ENCODE measurements around the gene PHC2.
A peak's percentile ranks its signal among the peaks of the same experiment; 100 is the strongest.

The PHC2 gene

DNA sequence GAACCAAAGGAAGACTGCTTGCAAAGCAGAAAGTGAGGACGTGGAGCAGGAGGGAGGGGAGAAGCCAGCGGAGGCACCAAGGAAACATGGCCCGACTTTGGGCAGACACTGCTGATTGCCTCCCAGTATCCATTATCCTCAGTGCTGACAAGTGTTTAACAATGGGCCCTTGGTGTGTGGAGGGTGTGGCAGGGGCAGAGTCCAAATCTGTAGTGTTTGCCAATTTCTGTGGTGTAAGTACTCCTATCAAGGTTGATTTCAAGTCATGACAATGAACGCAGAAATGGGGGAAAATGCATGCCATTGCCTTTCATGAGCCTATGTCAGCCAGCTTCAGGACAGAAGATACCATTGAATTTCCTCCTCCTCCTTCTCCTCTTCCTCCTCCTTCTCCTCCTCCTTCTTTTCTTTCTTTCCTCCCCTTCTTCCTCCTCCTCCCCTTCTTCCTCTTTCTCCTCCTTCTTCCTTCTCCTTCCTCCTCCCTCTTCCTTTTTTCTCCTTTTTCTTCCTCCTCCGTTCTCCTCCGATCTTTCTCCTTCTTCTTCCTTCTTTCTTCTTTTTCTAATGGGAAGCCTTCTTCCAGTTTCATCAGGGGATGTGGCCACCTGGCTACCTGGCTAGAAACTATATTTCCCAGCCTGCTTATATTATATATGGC lies 10.3 kb upstream of the PHC2 start:
- H3K4me3 ChIP-seq (ENCODE audit: low read depth, low read length) = no peak overlapping the region
- DNase-seq (ENCODE audit: low read depth) = no peak

DNA sequence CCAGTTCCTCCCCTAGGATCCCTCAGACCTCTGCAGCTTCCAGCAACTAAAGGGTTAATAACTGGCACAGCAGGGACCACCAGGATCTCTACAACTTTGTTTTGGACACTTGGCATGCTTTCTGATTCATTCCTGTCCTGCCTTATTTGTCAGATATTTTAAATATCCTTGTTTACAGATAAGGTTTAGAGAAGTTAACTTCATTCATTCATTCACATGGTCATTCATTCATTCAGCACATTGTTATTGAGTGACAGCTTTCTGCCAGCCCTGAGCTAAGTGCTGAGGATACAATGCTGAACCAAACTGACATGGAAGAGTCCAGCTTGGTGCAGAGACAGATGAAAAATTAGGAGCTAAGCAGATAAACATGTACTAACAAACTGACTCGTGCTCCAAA lies 8.8 kb upstream of the PHC2 start:
- no peak for DNase-seq (ENCODE audit: low read depth)
- no peak overlapping the region for H3K4me3 ChIP-seq (ENCODE audit: low read depth, low read length)
- TF ChIP-seq CTCF (conservative IDR thresholded peaks at IDR 0.05; ENCODE audit: low read depth, low read length) = no peak

More for the DNA sequence above, 10.3 kb upstream of the PHC2 start:
- no peak for TF ChIP-seq CTCF (conservative IDR thresholded peaks at IDR 0.05; ENCODE audit: low read depth, low read length)

DNA sequence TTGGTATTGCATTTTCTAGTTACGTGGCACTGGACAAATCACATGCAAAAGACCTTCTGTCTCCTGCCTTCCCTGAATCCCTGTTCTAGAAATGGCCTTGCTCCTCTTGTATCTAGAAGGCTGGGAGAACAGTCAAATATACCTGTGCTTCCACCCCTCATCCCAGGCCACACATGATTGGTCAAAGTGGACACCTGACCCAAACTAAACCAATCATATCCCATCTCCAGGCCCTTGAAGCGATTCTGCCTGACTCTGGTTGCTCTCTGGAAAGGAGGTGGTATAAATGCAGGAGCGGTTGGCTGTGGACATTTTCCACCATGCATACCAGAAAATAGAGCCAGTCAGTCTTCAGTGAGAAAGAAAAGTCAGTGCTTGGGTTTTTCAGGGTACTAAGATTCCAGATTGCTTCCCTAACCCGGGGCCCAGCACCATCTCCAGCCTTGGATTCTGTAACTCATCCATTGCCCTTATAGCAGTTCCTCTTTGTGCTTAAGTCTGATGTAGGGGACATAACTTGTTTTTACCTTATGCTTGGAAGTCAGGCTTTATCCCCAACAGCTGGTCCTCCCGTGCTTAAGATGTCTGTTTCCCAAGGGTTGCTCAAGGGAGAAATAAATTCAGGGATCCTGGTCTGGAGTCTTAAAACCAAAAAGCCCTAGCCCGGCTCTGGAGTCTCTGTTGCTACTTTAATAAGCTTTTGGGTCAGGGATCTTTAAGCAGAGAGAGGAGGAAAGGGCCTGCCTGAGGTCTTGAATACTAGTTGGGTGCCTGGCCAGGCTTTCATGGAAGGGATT lies 7.7 kb upstream of the PHC2 start:
- TF ChIP-seq CTCF (conservative IDR thresholded peaks at IDR 0.05; ENCODE audit: low read depth, low read length) = no peak
- DNase-seq (ENCODE audit: low read depth) = no peak
- no peak overlapping the region for H3K4me3 ChIP-seq (ENCODE audit: low read depth, low read length)

GRCh38 chr1:33436557-33437285 lies 5.8 kb upstream of the PHC2 start:
- TF ChIP-seq CTCF (conservative IDR thresholded peaks at IDR 0.05; ENCODE audit: low read depth, low read length) = no peak

DNA sequence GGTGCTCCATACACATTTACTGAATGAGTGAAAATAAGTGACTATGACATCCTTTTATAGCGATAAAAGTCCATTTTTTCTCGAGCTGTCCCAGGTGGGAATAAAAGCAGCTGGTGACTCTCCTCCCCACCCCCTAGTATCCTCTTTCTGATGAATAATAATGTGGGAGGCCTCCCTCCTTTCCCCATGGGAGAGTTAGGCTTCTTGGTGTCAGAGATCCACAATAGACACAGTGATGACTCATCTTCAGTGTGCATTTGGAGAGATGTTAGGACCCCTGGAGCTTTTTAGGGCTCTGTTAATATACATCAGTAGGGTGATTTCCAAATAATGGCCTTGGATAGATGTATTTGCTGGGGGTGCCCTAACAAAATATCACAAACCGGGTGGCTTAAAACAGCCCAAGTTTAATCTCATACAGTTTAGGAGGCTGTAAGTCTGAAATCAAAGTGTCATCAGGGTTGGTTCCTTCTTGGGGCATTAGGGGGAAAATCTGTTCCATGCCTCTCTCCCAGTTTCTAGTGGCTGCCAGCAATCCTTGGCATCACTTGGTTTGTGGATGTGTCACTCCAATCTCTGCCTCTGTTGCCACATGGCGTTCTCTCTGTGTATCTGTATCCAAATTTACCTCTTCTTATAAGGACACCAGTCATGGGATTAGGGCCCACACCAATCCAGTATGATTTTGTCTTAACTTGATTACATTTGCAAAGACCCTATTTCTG lies 4.4 kb upstream of the PHC2 start:
- peak; percentile 85 for DNase-seq (ENCODE audit: low read depth)
- H3K4me3 ChIP-seq (ENCODE audit: low read depth, low read length) = no peak overlapping the region
- TF ChIP-seq CTCF (conservative IDR thresholded peaks at IDR 0.05; ENCODE audit: low read depth, low read length) = no peak

More at GRCh38 chr1:33436557-33437285, 5.8 kb upstream of the PHC2 start:
- DNase-seq (ENCODE audit: low read depth) = peak; percentile 59
- H3K4me3 ChIP-seq (ENCODE audit: low read depth, low read length) = no peak overlapping the region

DNA sequence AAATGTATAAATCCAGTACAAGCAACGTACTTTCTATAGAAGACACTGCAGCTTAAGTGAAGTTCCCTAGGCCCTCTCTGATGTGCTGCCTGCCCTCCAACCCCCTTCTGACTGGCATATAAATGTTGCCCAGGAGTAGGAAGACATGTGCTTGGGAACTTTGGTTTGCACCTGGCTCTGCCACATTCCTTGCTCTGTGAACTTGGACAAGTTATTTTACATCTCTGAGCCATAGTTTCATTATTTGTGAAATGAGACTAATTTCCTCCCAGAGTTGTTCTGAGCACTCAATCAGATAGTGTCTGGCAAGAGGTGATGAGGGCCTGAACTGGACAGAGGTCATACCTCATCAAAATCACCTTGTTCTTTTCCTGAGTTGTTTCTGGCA lies 3.5 kb upstream of the PHC2 start:
- TF ChIP-seq CTCF (conservative IDR thresholded peaks at IDR 0.05; ENCODE audit: low read depth, low read length) = no peak
- no peak for DNase-seq (ENCODE audit: low read depth)
- H3K4me3 ChIP-seq (ENCODE audit: low read depth, low read length) = no peak overlapping the region

All from choroid plexus epithelial cell (primary cell).